Ascending aorta (tissue), 2 donors: ENCODE measurements around the gene CYP4A22. TPM values are rescaled to one million over a fixed set of nuclear protein-coding genes. Genes with fewer than 3 reads are reported as not detected.

ENCODE experiments used
- DNase-seq, 2 donors: peaks; one replicate each; pipeline ENCODE4 v3.0.0-alpha.2; 2019; ENCODE audit warnings: low spot score in 2 of 2
- H3K27ac ChIP-seq, 2 donors: fragments of 200-600 bp; sonication (generic); one replicate each; pipeline ENCODE4 v1.5.1; 2016 to 2017; ENCODE audit warnings: mild to moderate bottlenecking in 1 of 2
- H3K27me3 ChIP-seq: fragments of 200-600 bp; sonication (generic); one replicate; pipeline ENCODE4 v1.5.1; 2017
- H3K36me3 ChIP-seq, 2 donors: fragments of 200-600 bp; sonication (generic); one replicate each; pipeline ENCODE4 v1.5.1; 2016
- H3K4me1 ChIP-seq, 2 donors: fragments of 200-600 bp; sonication (generic); one replicate each; pipeline ENCODE4 v1.5.1; 2016 to 2017; ENCODE audit warnings: mild to moderate bottlenecking in 1 of 2
- H3K4me3 ChIP-seq, 2 donors: fragments of 200-600 bp; sonication (generic); one replicate each; pipeline ENCODE4 v1.5.1; 2016 to 2017; ENCODE audit warnings: mild to moderate bottlenecking in 1 of 2
- H3K9me3 ChIP-seq, 2 donors: fragments of 200-600 bp; sonication (generic); one replicate each; pipeline ENCODE4 v1.5.1; 2016
- CTCF ChIP-seq, 3 experiments: fragments of 200-600 bp in 2 of 3; fragments of 450-650 bp in 1 of 3; sonication (generic) in 2 of 3; IDR thresholded peaks; one replicate each; pipeline ENCODE4 v1.5.1; 2016 to 2019; ENCODE audit warnings: antibody characterized with exemption in 3 of 3, mild to moderate bottlenecking in 1 of 3, moderate library complexity in 1 of 3
- intact Hi-C: fragments of 100-400 bp; cut with DNase I; formaldehyde crosslinking; loops from one replicate; pipeline ENCODE4 v1.15.1; 2023
- total RNA-seq: library from RNA; depleted of rRNA; stranded (reverse); fragments of >200 nt; gene quantifications from one replicate; pipeline ENCODE4 v1.1.0, GENCODE V29; 2016

Gene CYP4A22
- total RNA-seq, 1 donor from 2014 or later, result not detected

DNA sequence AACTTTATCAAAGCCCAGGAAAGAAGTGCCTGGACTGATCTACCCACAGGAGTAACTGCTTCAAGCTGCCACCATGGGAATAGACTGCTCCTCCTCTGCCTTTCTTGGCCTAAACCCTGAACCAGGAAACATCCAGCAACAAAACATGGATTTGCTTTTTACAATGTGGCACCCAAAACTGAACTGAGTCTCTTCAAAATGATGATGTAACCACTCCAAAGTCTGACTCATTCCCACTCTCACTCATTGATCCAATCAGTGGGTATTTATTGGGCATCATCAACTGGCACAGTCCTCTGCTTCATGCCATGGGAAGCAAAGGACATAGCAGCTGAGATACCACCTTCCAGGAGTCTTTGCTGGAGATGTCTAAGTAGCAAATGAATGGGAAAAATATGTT is 23.5 kb downstream of the CYP4A22 start:
- no peak overlapping the region for H3K4me3 ChIP-seq
- intact Hi-C loops, result no loop called here
- no peaks in the 10 kb centered on the region for H3K9me3 ChIP-seq
- H3K27me3 ChIP-seq, result no peaks in the 10 kb centered on the region
- TF ChIP-seq CTCF (IDR thresholded peaks at IDR 0.05), result no peak
- no peaks in the 10 kb centered on the region for H3K36me3 ChIP-seq
- no peak overlapping the region for H3K27ac ChIP-seq
- H3K4me1 ChIP-seq, result no peaks in the 10 kb centered on the region
- no peak for DNase-seq

- Histone ChIP-seq H3K27ac (no peak overlapping the region), H3K4me1 (no peaks in the 10 kb centered on the region), H3K36me3 (no peaks in the 10 kb centered on the region), H3K27me3 (no peaks in the 10 kb centered on the region), H3K9me3 (no peaks in the 10 kb centered on the region), H3K4me3 (no peak overlapping the region)
- DNase-seq, result no peak
- TF ChIP-seq CTCF (IDR thresholded peaks at IDR 0.05), result no peak
- intact Hi-C loops, result no loop called here
Observed at GRCh38 chr1:47161298-47162040, 24.2 kb downstream of the CYP4A22 start.

GRCh38 chr1:47164552-47164951 is 27.3 kb downstream of the CYP4A22 start:
- Histone ChIP-seq H3K4me1 (no peaks in the 10 kb centered on the region), H3K9me3 (no peaks in the 10 kb centered on the region), H3K27ac (no peak overlapping the region), H3K4me3 (no peak overlapping the region), H3K36me3 (no peaks in the 10 kb centered on the region), H3K27me3 (no peaks in the 10 kb centered on the region)
- no peak for DNase-seq
- intact Hi-C loops, result no loop called here
- TF ChIP-seq CTCF (IDR thresholded peaks at IDR 0.05), result no peak

GRCh38 chr1:47172782-47173181 is 35.5 kb downstream of the CYP4A22 start:
- Histone ChIP-seq H3K27ac (no peak overlapping the region), H3K4me3 (no peak overlapping the region), H3K36me3 (no peaks in the 10 kb centered on the region), H3K4me1 (no peaks in the 10 kb centered on the region), H3K27me3 (no peaks in the 10 kb centered on the region), H3K9me3 (peaks cover 0 to 4% of the 10 kb centered on the region in 2 donors)
- intact Hi-C loops, result no loop called here
- no peak for DNase-seq
- TF ChIP-seq CTCF (IDR thresholded peaks at IDR 0.05), result no peak

- DNase-seq, result no peak
- Histone ChIP-seq H3K27ac (no peak overlapping the region), H3K4me3 (no peak overlapping the region), H3K27me3 (no peaks in the 10 kb centered on the region), H3K36me3 (no peaks in the 10 kb centered on the region), H3K9me3 (peaks cover 0 to 4% of the 10 kb centered on the region in 2 donors), H3K4me1 (peaks cover 0 to 3% of the 10 kb centered on the region in 2 donors)
- TF ChIP-seq CTCF (IDR thresholded peaks at IDR 0.05), result no peak
- intact Hi-C loops, result loop anchor here (5.0 kb wide), 1 partner anchor 248 kb away; no protein-coding TSS in a partner anchor
Observed at GRCh38 chr1:47174656-47175020, 37.4 kb downstream of the CYP4A22 start.
